CD4-positive, alpha-beta T cell (primary cell): ENCODE measurements around the gene MAPRE2. TPM values are rescaled to one million over a fixed set of nuclear protein-coding genes. Genes with fewer than 3 reads are reported as not detected.

Source experiments
- ATAC-seq: fragments of 200-7000 bp; cut with Tn5 transposase; one replicate; pipeline ENCODE4 v1.10.0; 2022; ENCODE audit warnings: mild to moderate bottlenecking; ENCODE audit not compliant: poor library complexity
- CTCF ChIA-PET: fragments of 350-600 bp; sonication (Branson Sonifier 250); formaldehyde crosslinking; loops from one replicate; lab custom pipeline; 2021; ENCODE audit warnings: antibody characterized with exemption, inconsistent platforms; lab: Charles Lee
- POLR2A ChIA-PET: fragments of 350-600 bp; sonication (Branson Sonifier 250); formaldehyde crosslinking; loops from one replicate; lab custom pipeline; 2021; ENCODE audit warnings: antibody characterized with exemption, inconsistent platforms; lab: Charles Lee
- DNase-seq, 14 experiments: peaks; one replicate each; pipeline ENCODE4 v3.0.0-alpha.2; 2013 to 2020; ENCODE audit warnings: mixed read lengths in 2 of 14
- H3K27ac ChIP-seq, 2 donors: one replicate each; pipeline versions ENCODE4 v1.5.1 to v1.7.0; 2013; ENCODE audit warnings: low read length in 2 of 2, low read depth in 1 of 2, mild to moderate bottlenecking in 1 of 2
- H3K27me3 ChIP-seq, 2 experiments: 1 replicate in 1 of 2; 2 replicates in 1 of 2; pipeline versions ENCODE4 v1.6.1 to v1.7.0; 2013; ENCODE audit warnings: low read length in 2 of 2, control low read depth in 1 of 2, mild to moderate bottlenecking in 1 of 2, moderate library complexity in 1 of 2; ENCODE audit not compliant: insufficient read depth in 2 of 2, control insufficient read depth in 1 of 2
- H3K36me3 ChIP-seq: one replicate; pipeline ENCODE4 v1.6.1; 2013; ENCODE audit warnings: low read length, control low read depth; ENCODE audit not compliant: insufficient read depth
- H3K4me1 ChIP-seq: one replicate; pipeline ENCODE4 v1.6.1; 2013; ENCODE audit warnings: low read length, control low read depth; ENCODE audit not compliant: insufficient read depth
- H3K4me3 ChIP-seq: one replicate; pipeline ENCODE4 v1.5.1; 2013; ENCODE audit warnings: mild to moderate bottlenecking, low read length, moderate library complexity
- H3K9me3 ChIP-seq, 2 experiments: 1 replicate in 1 of 2; 2 replicates in 1 of 2; pipeline versions ENCODE4 v1.6.1 to v1.7.0; 2013; ENCODE audit warnings: low read length in 2 of 2, mild to moderate bottlenecking in 2 of 2, control low read depth in 1 of 2, moderate library complexity in 1 of 2; ENCODE audit not compliant: control insufficient read depth in 1 of 2, insufficient read depth in 1 of 2
- H3K27ac Mint-ChIP-seq: one replicate; pipeline ENCODE4 v1.8.0; 2020; ENCODE audit warnings: mixed read lengths
- H3K27me3 Mint-ChIP-seq: one replicate; pipeline ENCODE4 v1.8.0; 2021; ENCODE audit warnings: mixed read lengths
- H3K36me3 Mint-ChIP-seq: one replicate; pipeline ENCODE4 v1.8.0; 2021; ENCODE audit warnings: low read depth, mixed read lengths
- H3K4me1 Mint-ChIP-seq: one replicate; pipeline ENCODE4 v1.8.0; 2021; ENCODE audit warnings: low read depth, mixed read lengths
- H3K4me3 Mint-ChIP-seq: one replicate; pipeline ENCODE4 v1.8.0; 2020; ENCODE audit warnings: mild to moderate bottlenecking, mixed read lengths
- H3K9me3 Mint-ChIP-seq: one replicate; pipeline ENCODE4 v1.8.0; 2020; ENCODE audit warnings: mixed read lengths
- CTCF ChIP-seq: fragments of 200-600 bp; IDR thresholded peaks from one replicate; pipeline ENCODE4 v1.8.0; 2022; ENCODE audit warnings: antibody characterized with exemption, mild to moderate bottlenecking
- intact Hi-C, 2 experiments: fragments of 100-400 bp; cut with DNase I in 1 of 2; cut with micrococcal nuclease in 1 of 2; formaldehyde crosslinking; loops; one replicate each; pipeline versions ENCODE4 v1.15.1 to v1.9.0; 2023 to 2025; cut with DNase I, micrococcal nuclease
- total RNA-seq, 174 experiments: library from RNA in 2 of 174; stranded (reverse) in 2 of 174; gene quantifications; one replicate each; pipeline ENCODE4 v1.2.3 and lab custom pipeline; 2021 to 2026

MAPRE2 gene
- total RNA-seq, 2 experiments from 2014 or later = 108 to 112 TPM

DNA sequence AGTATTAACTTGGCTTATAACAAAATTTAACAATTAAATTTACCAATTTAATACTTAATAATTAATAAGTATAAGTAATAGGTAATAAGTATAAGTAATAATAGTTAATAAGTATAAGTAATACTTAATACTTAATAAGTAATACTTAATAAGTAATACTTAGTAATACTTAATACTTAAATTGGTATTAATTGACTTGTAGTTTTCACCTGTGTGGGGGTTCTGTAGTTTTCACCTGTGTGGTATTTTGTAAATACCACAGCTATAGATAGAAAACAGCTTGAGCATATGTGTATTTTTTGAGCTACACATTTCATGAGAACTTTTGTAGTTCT lies 55.4 kb downstream of the MAPRE2 start:
- Histone ChIP-seq H3K9me3 (no peaks in the 10 kb centered on the region), H3K36me3 (peaks cover 20% of the 10 kb centered on the region), H3K4me1 (no peaks in the 10 kb centered on the region), H3K4me3 (no peak overlapping the region), H3K27ac (no peak overlapping the region), H3K27me3 (no peaks in the 10 kb centered on the region)
- intact Hi-C loops = no loop called here
- Mint-ChIP-seq H3K27me3 (no peaks in the 10 kb centered on the region), H3K9me3 (no peaks in the 10 kb centered on the region), H3K4me3 (no peak overlapping the region), H3K4me1 (peaks cover 54% of the 10 kb centered on the region), H3K27ac (peak overlapping the region; percentile 29), H3K36me3 (peaks cover 59% of the 10 kb centered on the region)
- DNase-seq (no peak), ATAC-seq (no peak)
- CTCF ChIA-PET = interaction anchor here (1.2 to 1.3 kb wide), 2 partner anchors 10 to 18 kb away, joined by 4 to 5 read pairs; no protein-coding TSS in a partner anchor
- POLR2A ChIA-PET = interaction anchor here (1.1 kb wide), 1 partner anchor 54 kb away, joined by 3 read pairs; no protein-coding TSS in a partner anchor
- TF ChIP-seq CTCF = no peak

DNA sequence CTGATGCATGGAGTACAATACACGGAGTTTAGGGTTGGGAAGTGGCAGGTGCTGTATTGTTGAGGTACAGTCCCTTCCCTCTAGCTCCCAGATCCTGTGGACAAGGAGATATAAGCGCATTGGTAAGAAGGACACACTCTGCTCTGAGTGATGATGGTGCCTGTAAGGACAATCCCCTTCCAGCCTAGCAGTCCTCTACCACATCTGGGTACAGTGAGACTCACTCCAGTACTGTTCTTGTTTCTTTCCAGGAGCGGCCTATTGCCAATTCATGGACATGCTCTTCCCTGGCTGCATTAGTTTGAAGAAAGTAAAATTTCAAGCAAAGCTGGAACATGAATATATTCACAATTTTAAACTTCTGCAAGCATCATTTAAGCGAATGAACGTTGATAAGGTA lies 56.0 kb downstream of the MAPRE2 start:
- Histone ChIP-seq H3K4me3 (no peak overlapping the region), H3K27me3 (no peaks in the 10 kb centered on the region), H3K4me1 (no peaks in the 10 kb centered on the region), H3K9me3 (no peaks in the 10 kb centered on the region), H3K27ac (no peak overlapping the region), H3K36me3 (peaks cover 26% of the 10 kb centered on the region)
- no peaks in the 10 kb centered on the region for H3K27me3 Mint-ChIP-seq
- TF ChIP-seq CTCF = no peak
- intact Hi-C loops = no loop called here
- no peak for DNase-seq
- H3K9me3 Mint-ChIP-seq = no peaks in the 10 kb centered on the region
- ChIA-PET CTCF (interaction anchor here (1.2 to 1.6 kb wide), 3 partner anchors 9 to 73 kb away, joined by 3 to 5 read pairs (median 4); no protein-coding TSS in a partner anchor), POLR2A (interaction anchor here (1.1 kb wide), 1 partner anchor 55 kb away, joined by 3 read pairs; no protein-coding TSS in a partner anchor)
- peak overlapping the region; percentile 2 for H3K4me3 Mint-ChIP-seq
- no peak for ATAC-seq
- peaks cover 63% of the 10 kb centered on the region for H3K36me3 Mint-ChIP-seq
- H3K4me1 Mint-ChIP-seq = peaks cover 56% of the 10 kb centered on the region
- H3K27ac Mint-ChIP-seq = peak overlapping the region; percentile 29

DNA sequence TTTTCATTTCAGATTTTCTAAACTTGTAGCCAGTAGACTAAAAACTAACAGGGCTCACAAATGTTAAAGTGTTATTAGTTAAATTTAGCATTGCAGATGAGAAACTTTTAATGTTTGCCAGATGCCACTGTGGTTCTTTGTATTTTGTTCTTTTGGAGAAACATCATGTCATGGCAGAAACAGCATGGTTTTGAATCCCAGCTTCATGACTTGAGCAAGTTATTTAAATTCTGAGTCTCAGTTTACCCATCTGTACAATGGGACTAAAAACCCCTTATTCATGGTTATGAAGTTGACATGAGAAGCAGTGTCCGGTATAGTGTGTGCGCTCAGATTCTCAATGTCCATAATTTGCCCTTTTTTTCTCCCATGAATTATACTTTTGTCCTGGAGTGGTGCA lies 56.5 kb downstream of the MAPRE2 start:
- peaks cover 52% of the 10 kb centered on the region for H3K4me1 Mint-ChIP-seq
- Histone ChIP-seq H3K36me3 (peaks cover 32% of the 10 kb centered on the region), H3K27me3 (no peaks in the 10 kb centered on the region), H3K27ac (no peak overlapping the region), H3K4me1 (no peaks in the 10 kb centered on the region), H3K4me3 (no peak overlapping the region), H3K9me3 (no peaks in the 10 kb centered on the region)
- H3K36me3 Mint-ChIP-seq = peaks cover 62% of the 10 kb centered on the region
- intact Hi-C loops = no loop called here
- POLR2A ChIA-PET = interaction anchor here (0.6 kb wide), 1 partner anchor 25 kb away, joined by 3 read pairs; no protein-coding TSS in a partner anchor
- H3K27ac Mint-ChIP-seq = no peak overlapping the region
- TF ChIP-seq CTCF = no peak
- no peak for ATAC-seq
- no peaks in the 10 kb centered on the region for H3K27me3 Mint-ChIP-seq
- no peaks in the 10 kb centered on the region for H3K9me3 Mint-ChIP-seq
- CTCF ChIA-PET = interaction anchor here (1.2 to 1.6 kb wide), 4 partner anchors 9 to 73 kb away, joined by 3 to 5 read pairs (median 4); no protein-coding TSS in a partner anchor
- no peak for DNase-seq
- no peak overlapping the region for H3K4me3 Mint-ChIP-seq
